Skin of body (tissue), 3 donors: ENCODE results near the gene GDF11. TPM values are rescaled to one million over a fixed set of nuclear protein-coding genes. Genes with fewer than 3 reads are reported as not detected.
A peak's percentile ranks its signal among the peaks of the same experiment; 100 is the strongest.

ENCODE experiments used
- DNase-seq: peaks from one replicate; lab custom pipeline; 2025; lab: John Stamatoyannopoulos, UW
- small RNA-seq: library from RNA; depleted of rRNA; stranded (forward); fragments of <200 nt; gene quantifications from one replicate; pipeline ENCODE3, GENCODE V24; 2014; ENCODE audit warnings: low replicate concordance
- total RNA-seq: library from RNA; depleted of rRNA; stranded (reverse); fragments of >200 nt; gene quantifications from one replicate; pipeline ENCODE4 v1.2.3, GENCODE V29; 2014

GDF11 gene
- total RNA-seq, 1 donor from 2014 or later, result 3.0 TPM

- DNase-seq, result no peak
These were observed 47.0 kb downstream of the GDF11 start for GRCh38 chr12:55789893-55790292.

GRCh38 chr12:55795950-55796349 lies 53.0 kb downstream of the GDF11 start:
- no peak for DNase-seq

GRCh38 chr12:55797068-55797467 lies 54.1 kb downstream of the GDF11 start:
- peak; percentile 24 for DNase-seq

GRCh38 chr12:55797550-55797949 lies 54.6 kb downstream of the GDF11 start:
- no peak for DNase-seq

Small RNA genes within 50 kb of the gene (small RNA-seq; reads per million reads assigned to genes)
- not detected for gene AC009779.1
- gene RF00017, result not detected

Other genes starting within 250 kb of the GDF11 start
- gene OR6C4, start 193.5 kb upstream of the GDF11 start, total RNA-seq, result not detected
- gene OR2AP1, start 170.7 kb upstream of the GDF11 start, total RNA-seq, result not detected
- not detected for gene OR10P1, start 106.2 kb upstream of the GDF11 start, total RNA-seq
- 87.4 TPM for gene ITGA7, start 35.2 kb upstream of the GDF11 start, total RNA-seq
- gene BLOC1S1, start 27.1 kb upstream of the GDF11 start, total RNA-seq, result 47.4 TPM
- gene RDH5, start 22.7 kb upstream of the GDF11 start, total RNA-seq, result 11.7 TPM
- gene CD63, start 14.1 kb upstream of the GDF11 start, total RNA-seq, result 586 TPM
- gene SARNP, start 74.6 kb downstream of the GDF11 start, total RNA-seq, result 57.3 TPM
- gene ORMDL2, start 74.9 kb downstream of the GDF11 start, total RNA-seq, result 13.3 TPM
- 19.5 TPM for gene DNAJC14, start 86.5 kb downstream of the GDF11 start, total RNA-seq
- 18.2 TPM for gene MMP19, start 99.8 kb downstream of the GDF11 start, total RNA-seq
- 21.0 TPM for gene PYM1, start 184.8 kb downstream of the GDF11 start, total RNA-seq
- gene DGKA, start 188.0 kb downstream of the GDF11 start, total RNA-seq, result 41.4 TPM
- gene PMEL, start 222.9 kb downstream of the GDF11 start, total RNA-seq, result 19.8 TPM
- 25.7 TPM for gene CDK2, start 223.7 kb downstream of the GDF11 start, total RNA-seq
- 51.4 TPM for gene RAB5B, start 231.0 kb downstream of the GDF11 start, total RNA-seq